CD4-positive, alpha-beta T cell treated with Interferon gamma for 1 hour (primary cell): ENCODE results near the gene ST6GALNAC3.
"Not testable (repeated sequence)": the region's sequence is repeated elsewhere in the genome, so short reads cannot be mapped to it uniquely, and the experiment has no call there.

Experiments used
- DNase-seq: peaks from one replicate; pipeline ENCODE4 v3.0.0-alpha.2; 2020

The ST6GALNAC3 gene

GRCh38 chr1:76109901-76110560 lies 35.5 kb downstream of the ST6GALNAC3 start:
- no peak for DNase-seq

GRCh38 chr1:76110666-76111065 lies 36.1 kb downstream of the ST6GALNAC3 start:
- no peak for DNase-seq

- not testable (repeated sequence) for DNase-seq
Measured at GRCh38 chr1:76112321-76112720, 37.8 kb downstream of the ST6GALNAC3 start.

GRCh38 chr1:76113446-76113845 lies 38.9 kb downstream of the ST6GALNAC3 start:
- no peak for DNase-seq

GRCh38 chr1:76115171-76115570 lies 40.6 kb downstream of the ST6GALNAC3 start:
- no peak for DNase-seq

GRCh38 chr1:76121850-76122249 lies 47.3 kb downstream of the ST6GALNAC3 start:
- no peak for DNase-seq

GRCh38 chr1:76122271-76122670 lies 47.7 kb downstream of the ST6GALNAC3 start:
- DNase-seq: no peak

GRCh38 chr1:76123411-76124064 lies 49.0 kb downstream of the ST6GALNAC3 start:
- DNase-seq: not testable (repeated sequence)

- no peak for DNase-seq
Measured at GRCh38 chr1:76124196-76124595, 49.6 kb downstream of the ST6GALNAC3 start.

- no peak for DNase-seq
Measured at GRCh38 chr1:76125473-76126219, 51.1 kb downstream of the ST6GALNAC3 start.

GRCh38 chr1:76128096-76128495 lies 53.5 kb downstream of the ST6GALNAC3 start:
- DNase-seq: no peak

GRCh38 chr1:76129731-76130130 lies 55.2 kb downstream of the ST6GALNAC3 start:
- DNase-seq: no peak

GRCh38 chr1:76130992-76131391 lies 56.4 kb downstream of the ST6GALNAC3 start:
- no peak for DNase-seq

- DNase-seq: no peak
Measured at GRCh38 chr1:76133977-76134376, 59.4 kb downstream of the ST6GALNAC3 start.

GRCh38 chr1:76135835-76136234 lies 61.3 kb downstream of the ST6GALNAC3 start:
- no peak for DNase-seq

- DNase-seq: no peak
Measured at GRCh38 chr1:76136894-76137293, 62.3 kb downstream of the ST6GALNAC3 start.

- DNase-seq: no peak
Measured at GRCh38 chr1:76137746-76138145, 63.2 kb downstream of the ST6GALNAC3 start.

- DNase-seq: no peak
Measured at GRCh38 chr1:76138217-76138616, 63.7 kb downstream of the ST6GALNAC3 start.

GRCh38 chr1:76140227-76140626 lies 65.7 kb downstream of the ST6GALNAC3 start:
- no peak for DNase-seq

- no peak for DNase-seq
Measured at GRCh38 chr1:76141929-76142328, 67.4 kb downstream of the ST6GALNAC3 start.

- no peak for DNase-seq
Measured at GRCh38 chr1:76142771-76143540, 68.4 kb downstream of the ST6GALNAC3 start.

GRCh38 chr1:76144247-76144646 lies 69.7 kb downstream of the ST6GALNAC3 start:
- DNase-seq: no peak

GRCh38 chr1:76145332-76145731 lies 70.8 kb downstream of the ST6GALNAC3 start:
- no peak for DNase-seq
